22Rv1 (cell line): ENCODE results near the gene FBXL13.
A peak's percentile ranks its signal among the peaks of the same experiment; 100 is the strongest.

ENCODE experiments used
- H3K27ac ChIP-seq: fragments of 450-650 bp; 2 replicates; pipeline ENCODE4 v1.5.1; 2017
- CTCF ChIP-seq: fragments of 450-650 bp; IDR thresholded peaks from 2 replicates; pipeline ENCODE4 v1.5.1; 2017; ENCODE audit warnings: mild to moderate bottlenecking
- ZFX ChIP-seq: fragments of 450-650 bp; IDR thresholded peaks from 2 replicates; pipeline ENCODE4 v1.6.1; 2017; ENCODE audit warnings: antibody characterized with exemption, borderline replicate concordance

Gene FBXL13

GRCh38 chr7:103076764-103077163 lies 2.2 kb upstream of the FBXL13 start:
- no peak overlapping the region for H3K27ac ChIP-seq
- TF ChIP-seq ZFX = no peak
- no peak for TF ChIP-seq CTCF

GRCh38 chr7:103075337-103075918 lies 832 bp upstream of the FBXL13 start:
- H3K27ac ChIP-seq = peak overlapping the region; percentile 94
- no peak for TF ChIP-seq CTCF
- TF ChIP-seq ZFX = no peak

- TF ChIP-seq CTCF = no peak
- TF ChIP-seq ZFX = no peak
- peak overlapping the region; percentile 94 for H3K27ac ChIP-seq
Observed at GRCh38 chr7:103073989-103074518, 542 bp downstream of the FBXL13 start.

- H3K27ac ChIP-seq = no peak overlapping the region
- no peak for TF ChIP-seq ZFX
- TF ChIP-seq CTCF = no peak
Observed at GRCh38 chr7:103071000-103071399, 3.6 kb downstream of the FBXL13 start.

GRCh38 chr7:103068414-103069403 lies 5.9 kb downstream of the FBXL13 start:
- no peak overlapping the region for H3K27ac ChIP-seq
- no peak for TF ChIP-seq CTCF
- TF ChIP-seq ZFX = no peak

GRCh38 chr7:103065667-103066066 lies 8.9 kb downstream of the FBXL13 start:
- no peak for TF ChIP-seq ZFX
- peak; percentile 77 for TF ChIP-seq CTCF
- H3K27ac ChIP-seq = no peak overlapping the region

GRCh38 chr7:103063895-103064294 lies 10.7 kb downstream of the FBXL13 start:
- H3K27ac ChIP-seq = no peak overlapping the region
- TF ChIP-seq ZFX (no peak), CTCF (no peak)
